Dermis microvascular lymphatic vessel endothelial cell (primary cell): Measurements from ENCODE around the gene PLD2. TPM values are rescaled to one million over a fixed set of nuclear protein-coding genes. Genes with fewer than 3 reads are reported as not detected.

ENCODE experiments used
- DNase-seq, 2 donors: peaks; one replicate each; pipeline versions ENCODE4 v3.0.0 to v3.0.0-alpha.2; 2010; ENCODE audit warnings: low read depth in 2 of 2
- total RNA-seq: library from RNA; depleted of rRNA; stranded (reverse); fragments of >200 nt; gene quantifications from 2 replicates; pipeline ENCODE4 v1.2.1, GENCODE V29; 2014

The PLD2 gene, protein sequence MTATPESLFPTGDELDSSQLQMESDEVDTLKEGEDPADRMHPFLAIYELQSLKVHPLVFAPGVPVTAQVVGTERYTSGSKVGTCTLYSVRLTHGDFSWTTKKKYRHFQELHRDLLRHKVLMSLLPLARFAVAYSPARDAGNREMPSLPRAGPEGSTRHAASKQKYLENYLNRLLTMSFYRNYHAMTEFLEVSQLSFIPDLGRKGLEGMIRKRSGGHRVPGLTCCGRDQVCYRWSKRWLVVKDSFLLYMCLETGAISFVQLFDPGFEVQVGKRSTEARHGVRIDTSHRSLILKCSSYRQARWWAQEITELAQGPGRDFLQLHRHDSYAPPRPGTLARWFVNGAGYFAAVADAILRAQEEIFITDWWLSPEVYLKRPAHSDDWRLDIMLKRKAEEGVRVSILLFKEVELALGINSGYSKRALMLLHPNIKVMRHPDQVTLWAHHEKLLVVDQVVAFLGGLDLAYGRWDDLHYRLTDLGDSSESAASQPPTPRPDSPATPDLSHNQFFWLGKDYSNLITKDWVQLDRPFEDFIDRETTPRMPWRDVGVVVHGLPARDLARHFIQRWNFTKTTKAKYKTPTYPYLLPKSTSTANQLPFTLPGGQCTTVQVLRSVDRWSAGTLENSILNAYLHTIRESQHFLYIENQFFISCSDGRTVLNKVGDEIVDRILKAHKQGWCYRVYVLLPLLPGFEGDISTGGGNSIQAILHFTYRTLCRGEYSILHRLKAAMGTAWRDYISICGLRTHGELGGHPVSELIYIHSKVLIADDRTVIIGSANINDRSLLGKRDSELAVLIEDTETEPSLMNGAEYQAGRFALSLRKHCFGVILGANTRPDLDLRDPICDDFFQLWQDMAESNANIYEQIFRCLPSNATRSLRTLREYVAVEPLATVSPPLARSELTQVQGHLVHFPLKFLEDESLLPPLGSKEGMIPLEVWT
- 22.6 and 35.4 TPM in 2 replicates for total RNA-seq

GRCh38 chr17:4806777-4807604 is at the start of gene PLD2:
Gene PLD2 (plus strand): TSS chr17:4807152. CDS start chr17:4807773, 621 bp downstream.
- DNase-seq = peak; percentile 31 to 84

DNA sequence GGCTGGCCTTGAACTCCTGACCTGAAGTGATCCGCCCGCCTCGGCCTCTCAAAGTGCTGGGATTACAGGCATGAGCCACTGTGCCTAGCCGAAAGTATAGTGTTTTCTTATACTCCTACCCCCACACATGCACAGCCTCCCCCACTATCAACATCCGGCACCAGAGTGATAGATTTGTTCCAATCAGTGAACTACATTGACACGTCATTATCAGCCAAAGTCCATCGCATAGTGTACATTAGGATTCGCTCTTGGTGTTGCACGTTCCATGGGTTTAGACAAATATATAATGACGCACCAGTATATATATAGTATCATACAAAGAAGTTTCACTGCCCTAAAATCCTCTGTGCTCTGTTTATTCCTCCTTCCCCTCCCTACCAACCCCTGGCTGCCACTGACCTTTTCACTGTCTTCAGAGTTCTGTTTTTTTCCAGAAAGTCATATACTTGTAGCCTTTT is 47.1 kb upstream of the PLD2 start:
- no peak for DNase-seq

GRCh38 chr17:4764595-4764994 is 42.4 kb upstream of the PLD2 start:
- DNase-seq = no peak

GRCh38 chr17:4766201-4766600 is 40.8 kb upstream of the PLD2 start:
- no peak for DNase-seq

DNA sequence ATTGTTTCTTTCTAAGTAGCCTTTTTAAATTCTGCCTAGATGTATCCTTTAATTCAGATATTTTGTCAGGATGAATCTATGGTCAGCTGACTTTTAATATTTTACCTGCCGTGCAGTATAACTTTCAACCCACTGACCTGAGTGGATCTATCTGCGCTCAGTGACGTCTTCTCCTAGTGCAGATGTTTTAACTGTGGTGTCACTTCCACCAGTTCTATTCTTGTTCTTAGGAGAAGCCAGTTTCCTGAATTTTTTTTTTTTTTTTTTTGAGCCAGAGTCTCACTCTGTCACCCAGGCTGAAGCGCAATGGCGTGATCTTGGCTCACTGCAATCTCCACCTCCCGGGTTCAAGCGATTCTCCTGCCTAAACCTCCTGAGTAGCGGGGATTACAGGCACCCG is 40.2 kb upstream of the PLD2 start:
- no peak for DNase-seq

DNA sequence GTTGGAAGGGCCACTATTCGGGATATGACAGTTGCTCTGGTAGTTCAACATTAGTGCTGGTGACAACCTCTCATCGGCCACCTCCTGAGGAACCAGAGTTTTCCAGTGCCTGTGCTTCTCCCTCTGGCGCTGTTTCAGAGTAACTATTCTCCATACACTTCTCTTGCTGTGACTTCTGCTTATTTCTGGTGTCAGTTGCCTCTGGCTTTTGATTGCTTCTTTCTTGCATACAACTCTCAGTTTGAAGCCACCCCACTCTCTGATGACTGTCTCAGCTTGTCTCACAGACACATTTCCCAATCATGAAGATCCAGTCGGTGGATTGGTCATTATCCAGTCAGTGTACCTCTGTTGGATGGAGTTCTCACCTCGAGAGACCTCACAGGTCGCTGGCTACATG is 38.7 kb upstream of the PLD2 start:
- no peak for DNase-seq

DNA sequence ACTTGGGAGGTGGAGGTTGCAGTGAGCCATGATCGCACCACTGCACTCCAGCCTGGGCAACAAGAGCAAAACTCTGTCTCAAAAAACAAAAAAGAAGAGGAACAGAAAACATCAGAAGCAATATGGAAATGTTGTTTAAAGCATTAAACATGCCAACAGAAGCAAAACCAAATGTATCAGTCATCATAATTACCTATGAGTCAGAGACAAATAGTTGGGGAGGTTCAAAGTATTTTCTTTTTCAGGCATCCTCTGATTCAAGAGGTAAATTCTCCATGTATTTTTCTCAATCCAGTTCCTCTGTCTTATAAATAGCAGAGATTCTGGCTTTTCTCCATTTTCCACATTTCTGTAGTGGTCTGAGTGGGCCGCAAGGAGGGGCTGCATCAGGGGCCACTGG is 37.3 kb upstream of the PLD2 start:
- no peak for DNase-seq

DNA sequence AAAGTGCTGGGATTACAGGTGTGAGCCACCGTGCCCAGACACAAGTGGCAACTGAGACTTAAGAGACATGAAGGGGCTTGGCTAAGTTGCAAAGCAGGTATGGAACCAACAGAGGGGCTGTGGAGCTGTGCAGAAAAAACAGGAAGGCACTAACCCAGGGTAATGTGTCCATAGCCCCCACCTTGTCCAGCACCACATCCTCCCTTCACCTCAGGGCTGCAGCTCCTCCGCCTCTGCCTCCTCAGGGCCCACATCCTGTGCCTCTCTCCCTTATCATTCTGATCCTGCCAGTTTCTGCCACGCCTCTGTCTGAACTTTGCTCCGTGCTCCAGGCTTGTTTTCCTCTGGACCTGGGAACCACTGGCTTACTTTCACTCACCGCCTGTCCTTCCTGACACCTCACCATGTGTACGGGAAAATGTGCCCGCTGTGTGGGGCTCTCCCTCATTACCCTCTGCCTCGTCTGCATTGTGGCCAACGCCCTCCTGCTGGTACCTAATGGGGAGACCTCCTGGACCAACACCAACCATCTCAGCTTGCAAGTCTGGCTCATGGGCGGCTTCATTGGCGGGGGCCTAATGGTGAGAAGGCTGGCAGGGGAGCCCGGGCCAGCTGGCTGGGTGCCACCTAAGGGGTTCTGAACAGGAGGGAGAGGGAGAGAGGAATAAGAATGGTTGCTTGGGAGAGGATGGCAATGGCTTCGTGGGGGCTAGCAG is 35.3 kb upstream of the PLD2 start, which contains the start of gene TM4SF5:
TSS of gene TM4SF5 (plus strand) at position 368 of the 716 bp plus-strand sequence. CDS start at position 405, 37 bp downstream.
- DNase-seq = no peak

GRCh38 chr17:4772235-4772613 is 34.7 kb upstream of the PLD2 start:
- DNase-seq = no peak

DNA sequence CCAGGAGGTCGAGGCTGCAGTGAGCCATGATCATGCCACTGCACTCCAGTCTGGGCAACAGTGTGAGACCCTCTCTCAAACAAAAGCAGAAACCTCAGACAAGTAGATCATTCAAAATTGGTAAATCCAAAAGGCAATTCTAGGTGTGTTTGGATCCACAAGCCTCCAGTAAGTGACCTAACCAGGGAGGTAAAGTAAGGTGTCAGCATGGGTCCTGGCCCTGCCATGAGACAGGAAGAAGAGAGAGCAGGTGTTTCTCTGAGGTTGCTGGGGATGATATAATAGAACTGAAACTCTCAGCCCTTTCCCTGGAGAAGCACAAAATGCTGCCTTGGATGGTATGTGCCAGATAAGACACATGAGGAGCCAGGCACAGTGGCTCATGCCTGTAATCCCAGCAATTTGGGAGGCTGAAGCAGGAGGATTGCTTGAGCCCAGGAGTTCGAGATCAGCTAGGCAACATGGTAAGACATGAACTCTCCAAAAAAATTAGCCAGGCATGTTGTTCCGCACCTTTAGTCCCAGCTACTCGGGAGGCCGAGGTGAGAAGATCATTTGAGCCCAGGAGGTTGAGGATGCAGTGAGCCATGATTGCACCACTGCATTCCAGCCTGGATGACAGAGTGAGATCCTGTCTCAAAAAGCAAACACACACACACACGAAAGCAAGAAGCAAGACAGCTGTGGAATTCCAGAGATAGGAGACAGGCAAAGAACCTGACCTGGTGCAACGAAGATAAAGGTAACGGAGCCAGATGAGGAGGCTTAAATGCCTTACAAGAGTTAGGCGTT is 28.8 kb upstream of the PLD2 start:
- DNase-seq = no peak

GRCh38 chr17:4780325-4780955 is 26.5 kb upstream of the PLD2 start:
- no peak for DNase-seq

DNA sequence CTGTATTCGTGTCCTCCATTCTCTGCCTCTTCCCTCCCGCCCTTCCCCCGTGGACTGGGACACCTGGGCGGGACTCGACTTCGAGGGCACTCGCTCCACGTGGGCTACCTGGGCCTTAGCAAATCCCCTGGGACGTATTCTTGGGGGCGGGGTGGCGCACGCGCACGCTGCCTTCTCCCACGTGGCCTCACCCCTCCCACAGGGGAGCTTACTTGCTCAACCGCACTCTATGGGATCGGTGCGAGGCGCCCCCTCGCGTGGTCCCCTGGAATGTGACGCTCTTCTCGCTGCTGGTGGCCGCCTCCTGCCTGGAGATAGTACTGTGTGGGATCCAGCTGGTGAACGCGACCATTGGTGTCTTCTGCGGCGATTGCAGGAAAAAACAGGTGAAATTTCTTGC is 24.3 kb upstream of the PLD2 start:
- peak in 1 of 2 donors; percentile 12 for DNase-seq

DNA sequence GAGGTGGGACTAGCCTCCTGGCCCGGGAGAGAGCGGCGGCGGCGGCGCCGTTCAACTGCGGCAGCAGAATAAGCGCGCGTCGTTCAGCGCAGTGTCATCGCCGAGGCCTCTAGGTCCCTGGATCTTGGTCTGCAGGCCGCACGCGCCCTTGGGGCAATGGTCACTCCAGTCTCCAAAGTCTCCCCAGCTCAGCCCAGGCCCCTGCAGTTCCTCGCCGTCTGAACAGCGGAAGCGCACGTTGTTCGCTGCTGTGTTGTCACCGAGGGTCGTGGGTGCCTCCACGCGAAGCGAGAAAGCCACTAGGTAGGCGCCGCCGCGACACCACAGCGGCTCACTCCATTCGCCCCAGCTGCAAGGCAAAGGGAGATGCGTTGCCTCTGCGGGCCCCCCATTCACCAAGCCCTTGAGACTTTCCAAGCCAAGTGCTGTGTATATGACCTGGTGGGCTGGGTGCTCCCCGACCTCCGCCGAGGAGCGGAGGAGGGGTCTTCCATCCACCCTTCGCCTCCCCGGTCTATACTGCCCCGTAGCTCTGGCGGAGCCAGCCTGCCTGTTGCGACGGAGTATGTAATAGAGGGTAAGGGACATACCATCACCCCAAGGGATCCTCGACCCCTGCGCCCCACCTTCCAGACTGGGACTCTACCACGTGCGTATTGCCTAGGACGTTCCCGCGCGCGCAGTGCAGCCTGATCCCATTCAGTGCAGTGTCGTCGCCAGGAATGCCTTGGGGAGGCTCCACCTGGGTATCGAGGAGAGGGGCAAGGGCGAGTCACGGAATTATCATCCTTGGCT is 21.4 kb upstream of the PLD2 start:
- DNase-seq = peak in 1 of 2 donors; percentile 14

- peak in 1 of 2 donors; percentile 24 for DNase-seq
These were observed 20.8 kb upstream of the PLD2 start, which contains the start of gene VMO1 for GRCh38 chr17:4786106-4786511. Gene VMO1 (minus strand): TSS chr17:4786364. CDS start chr17:4786352, 12 bp downstream.

- DNase-seq = no peak
These were observed 20.4 kb upstream of the PLD2 start for GRCh38 chr17:4786516-4786915.

GRCh38 chr17:4788159-4788806 is 18.7 kb upstream of the PLD2 start:
- DNase-seq = no peak

DNA sequence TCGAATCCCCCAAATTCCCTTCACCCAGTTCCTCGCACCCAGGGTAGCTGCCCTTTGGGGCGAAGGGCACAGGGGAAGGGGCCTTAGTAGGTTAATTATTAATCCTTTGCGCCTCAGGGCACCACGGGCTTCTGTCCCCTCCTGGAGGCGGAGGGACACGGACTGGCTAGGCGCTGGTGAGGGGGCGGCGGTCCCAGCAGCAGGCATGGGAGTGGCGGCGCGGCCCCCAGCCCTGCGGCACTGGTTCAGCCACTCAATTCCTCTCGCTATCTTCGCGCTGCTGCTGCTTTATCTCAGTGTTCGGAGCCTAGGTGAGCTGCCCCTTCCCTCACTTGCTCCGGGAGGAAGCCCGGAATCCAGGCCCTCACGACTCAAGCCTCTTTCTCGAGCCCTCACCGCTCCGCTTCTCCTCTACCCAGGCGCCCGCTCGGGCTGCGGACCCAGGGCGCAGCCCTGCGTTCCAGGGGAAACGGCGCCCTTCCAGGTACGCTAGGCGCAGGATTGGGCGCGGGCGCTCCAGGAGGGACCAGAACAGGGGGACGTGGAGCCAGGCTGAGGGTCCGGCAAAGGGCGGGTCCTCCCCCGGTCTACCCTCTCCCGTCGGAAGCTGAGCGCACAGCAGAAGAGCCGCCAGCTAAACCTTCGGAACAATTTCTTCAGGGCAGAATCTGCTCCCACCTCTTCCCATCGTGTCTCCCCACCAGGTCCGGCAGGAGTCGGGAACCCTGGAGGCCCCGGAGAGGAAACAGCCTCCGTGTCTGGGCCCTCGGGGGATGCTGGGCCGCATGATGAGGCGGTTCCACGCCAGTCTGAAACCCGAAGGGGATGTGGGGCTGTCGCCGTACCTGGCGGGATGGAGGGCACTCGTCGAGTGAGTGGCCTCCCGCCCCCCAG is 17.9 kb upstream of the PLD2 start, which contains the start of gene GLTPD2:
TSS of gene GLTPD2 (plus strand) at position 158 of the 894 bp plus-strand sequence. CDS start at position 206, 48 bp downstream.
- DNase-seq = no peak
